Tibial artery (tissue), 4 donors: ENCODE data around the gene LHX5.

ENCODE experiments used
- DNase-seq, 2 donors: peaks; one replicate each; pipeline ENCODE4 v3.0.0-alpha.2; 2019
- H3K27ac ChIP-seq, 2 donors: fragments of 200-600 bp; sonication (generic) in 1 of 2; 1 replicate in 1 of 2; 2 replicates in 1 of 2; pipeline ENCODE4 v1.5.1; 2018 to 2019; ENCODE audit warnings: mild to moderate bottlenecking in 1 of 2
- H3K27me3 ChIP-seq, 2 donors: fragments of 200-600 bp; sonication (generic) in 1 of 2; one replicate each; pipeline versions ENCODE4 v1.5.1 to v1.6.0; 2016 to 2019
- H3K36me3 ChIP-seq, 3 donors: fragments of 200-600 bp; sonication (generic) in 2 of 3; one replicate each; pipeline ENCODE4 v1.5.1; 2016 to 2019; ENCODE audit warnings: mild to moderate bottlenecking in 2 of 3
- H3K4me1 ChIP-seq, 4 donors: fragments of 200-600 bp; sonication (generic) in 2 of 4; 1 replicate in 3 of 4; 2 replicates in 1 of 4; pipeline ENCODE4 v1.5.1; 2016 to 2019
- H3K4me3 ChIP-seq, 2 donors: fragments of 200-600 bp; sonication (generic) in 1 of 2; 1 replicate in 1 of 2; 2 replicates in 1 of 2; pipeline ENCODE4 v1.5.1; 2018 to 2019; ENCODE audit warnings: mild to moderate bottlenecking in 2 of 2
- H3K9me3 ChIP-seq, 3 donors: fragments of 200-600 bp; sonication (generic) in 1 of 3; one replicate each; pipeline ENCODE4 v1.5.1; 2016 to 2019
- intact Hi-C: fragments of 100-400 bp; cut with DNase I; formaldehyde crosslinking; loops from one replicate; pipeline ENCODE4 v1.15.0; 2023; ENCODE audit warnings: low total_unique reads
- TF ChIP-seq, protein P1 (sequence below), 2 experiments: fragments of 200-600 bp in 1 of 2; fragments of 450-650 bp in 1 of 2; IDR thresholded peaks; one replicate each; pipeline ENCODE4 v1.5.1; 2017 to 2019; ENCODE audit warnings: antibody characterized with exemption in 2 of 2, mild to moderate bottlenecking in 1 of 2, moderate library complexity in 1 of 2

The LHX5 gene

DNA sequence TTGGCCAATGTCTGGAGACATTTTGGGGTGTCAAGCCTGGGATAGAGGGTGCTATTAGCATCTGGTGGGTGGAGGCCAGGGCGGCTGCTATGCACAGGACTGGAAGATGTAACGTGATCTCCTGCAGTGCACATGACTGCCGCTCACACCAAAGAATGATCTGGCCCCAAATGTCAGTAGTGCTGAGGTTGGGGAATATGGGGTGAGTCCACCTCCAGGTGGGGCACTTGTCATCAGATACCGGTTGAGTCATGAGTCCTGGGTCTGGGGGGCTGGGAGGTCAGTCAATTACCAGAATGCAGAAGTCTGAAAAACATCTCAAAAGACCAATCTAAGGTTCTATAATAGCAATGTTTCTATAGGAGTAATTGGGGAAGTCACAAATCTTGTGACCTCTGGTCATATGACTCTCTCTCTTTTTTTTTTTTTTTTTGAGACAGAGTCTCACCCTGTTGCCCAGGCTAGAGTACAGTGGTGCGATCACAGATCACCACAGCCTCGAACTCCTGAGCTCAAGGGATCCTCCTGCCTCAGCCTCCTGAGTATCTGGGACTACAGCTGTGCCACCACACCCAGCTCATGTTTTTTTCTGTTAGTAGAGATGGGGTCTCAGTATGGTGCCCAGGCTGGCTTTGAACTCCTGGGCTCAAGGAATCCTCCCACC lies 55.4 kb downstream of the LHX5 start:
- Histone ChIP-seq H3K9me3 (no peaks in the 10 kb centered on the region), H3K4me1 (no peaks in the 10 kb centered on the region), H3K27me3 (peaks cover 0 to 17% of the 10 kb centered on the region in 2 donors), H3K4me3 (no peak overlapping the region), H3K36me3 (no peaks in the 10 kb centered on the region), H3K27ac (no peak overlapping the region)
- intact Hi-C loops, result no loop called here
- peak in 1 of 2 donors; percentile 56 for DNase-seq
- TF ChIP-seq, protein P1, sequence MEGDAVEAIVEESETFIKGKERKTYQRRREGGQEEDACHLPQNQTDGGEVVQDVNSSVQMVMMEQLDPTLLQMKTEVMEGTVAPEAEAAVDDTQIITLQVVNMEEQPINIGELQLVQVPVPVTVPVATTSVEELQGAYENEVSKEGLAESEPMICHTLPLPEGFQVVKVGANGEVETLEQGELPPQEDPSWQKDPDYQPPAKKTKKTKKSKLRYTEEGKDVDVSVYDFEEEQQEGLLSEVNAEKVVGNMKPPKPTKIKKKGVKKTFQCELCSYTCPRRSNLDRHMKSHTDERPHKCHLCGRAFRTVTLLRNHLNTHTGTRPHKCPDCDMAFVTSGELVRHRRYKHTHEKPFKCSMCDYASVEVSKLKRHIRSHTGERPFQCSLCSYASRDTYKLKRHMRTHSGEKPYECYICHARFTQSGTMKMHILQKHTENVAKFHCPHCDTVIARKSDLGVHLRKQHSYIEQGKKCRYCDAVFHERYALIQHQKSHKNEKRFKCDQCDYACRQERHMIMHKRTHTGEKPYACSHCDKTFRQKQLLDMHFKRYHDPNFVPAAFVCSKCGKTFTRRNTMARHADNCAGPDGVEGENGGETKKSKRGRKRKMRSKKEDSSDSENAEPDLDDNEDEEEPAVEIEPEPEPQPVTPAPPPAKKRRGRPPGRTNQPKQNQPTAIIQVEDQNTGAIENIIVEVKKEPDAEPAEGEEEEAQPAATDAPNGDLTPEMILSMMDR (IDR thresholded peaks at IDR 0.05), result no peak

- peak in 1 of 2 donors; percentile 41 for DNase-seq
- Histone ChIP-seq H3K27ac (no peak overlapping the region), H3K4me3 (no peak overlapping the region), H3K9me3 (no peaks in the 10 kb centered on the region), H3K27me3 (peaks cover 0 to 25% of the 10 kb centered on the region in 2 donors), H3K4me1 (no peaks in the 10 kb centered on the region), H3K36me3 (no peaks in the 10 kb centered on the region)
- intact Hi-C loops, result no loop called here
- TF ChIP-seq, protein P1 (IDR thresholded peaks at IDR 0.05), result no peak
Measured at GRCh38 chr12:113414519-113415038, 57.1 kb downstream of the LHX5 start.

DNA sequence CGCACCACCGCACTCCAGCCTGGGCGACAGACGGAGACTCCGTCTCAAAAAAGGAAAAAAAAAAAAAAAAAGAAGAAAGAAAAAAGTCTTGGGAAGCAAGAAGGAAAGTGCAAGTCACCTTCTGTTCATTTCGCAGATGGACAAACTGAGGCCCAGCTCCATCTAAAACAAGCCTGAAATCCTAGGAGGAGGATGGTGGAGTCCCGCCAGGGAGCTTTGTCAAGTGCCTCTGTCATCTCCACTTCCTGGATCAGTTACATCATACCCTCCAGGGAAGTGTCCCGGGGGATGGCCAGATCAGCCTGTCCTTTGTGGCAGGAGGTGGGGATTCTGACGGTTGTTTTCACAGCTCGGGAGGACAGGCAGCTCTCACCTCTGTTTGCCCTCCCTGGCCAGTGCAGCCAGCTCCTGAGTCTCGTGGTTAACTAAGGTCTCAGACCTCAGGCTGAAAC lies 58.2 kb downstream of the LHX5 start:
- Histone ChIP-seq H3K27me3 (peaks cover 0 to 25% of the 10 kb centered on the region in 2 donors), H3K4me3 (no peak overlapping the region), H3K27ac (no peak overlapping the region), H3K9me3 (no peaks in the 10 kb centered on the region), H3K4me1 (no peaks in the 10 kb centered on the region), H3K36me3 (no peaks in the 10 kb centered on the region)
- TF ChIP-seq, protein P1 (IDR thresholded peaks at IDR 0.05), result no peak
- intact Hi-C loops, result no loop called here
- peak in 1 of 2 donors; percentile 27 for DNase-seq
